Astrocyte of the spinal cord (primary cell): ENCODE measurements around the gene GTPBP3.
A peak's percentile ranks its signal among the peaks of the same experiment; 100 is the strongest.

Experiments
- DNase-seq: peaks from one replicate; pipeline ENCODE4 v3.0.0; 2011; ENCODE audit warnings: low read depth, low spot score
- H3K4me3 ChIP-seq: 2 replicates; pipeline ENCODE4 v1.5.1; 2011; ENCODE audit warnings: low read depth, mild to moderate bottlenecking, low read length, moderate library complexity
- CTCF ChIP-seq: IDR thresholded peaks from 2 replicates; pipeline ENCODE4 v1.5.1; 2012; ENCODE audit warnings: low read depth, mild to moderate bottlenecking, low read length, inconsistent platforms
- in situ Hi-C: cut with HindIII; loops from 2 replicates; pipeline ENCODE4 v1.10.0; 2017; ENCODE audit warnings: low sequenced_read_pairs

Gene GTPBP3

DNA sequence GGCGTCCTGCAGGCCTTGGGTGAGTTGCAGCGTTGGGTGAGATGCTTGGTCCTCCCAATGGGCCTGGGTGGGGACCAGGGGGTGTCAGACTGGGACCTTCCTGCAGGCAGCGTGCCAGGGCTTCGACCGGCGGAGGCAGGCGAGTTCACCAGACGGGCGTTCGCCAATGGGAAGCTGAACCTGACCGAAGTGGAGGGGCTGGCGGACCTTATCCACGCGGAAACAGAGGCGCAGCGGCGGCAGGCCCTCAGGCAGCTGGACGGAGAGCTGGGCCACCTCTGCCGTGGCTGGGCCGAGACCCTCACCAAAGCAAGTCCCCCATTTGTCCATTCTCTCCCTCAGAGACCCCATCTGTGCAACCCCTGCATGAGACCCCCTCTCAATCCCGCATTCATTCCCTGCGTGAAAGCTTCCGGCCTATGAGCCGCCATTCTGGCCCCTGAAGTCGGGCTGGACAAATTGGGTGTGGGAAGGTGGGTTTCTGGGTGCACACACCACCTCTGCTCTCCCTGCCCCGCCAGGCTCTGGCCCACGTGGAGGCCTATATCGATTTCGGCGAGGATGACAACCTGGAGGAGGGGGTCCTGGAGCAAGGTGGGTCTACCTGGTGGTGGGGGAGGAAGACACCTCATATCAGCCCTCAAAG is 1.2 kb downstream of the GTPBP3 start:
- no peak for TF ChIP-seq CTCF
- H3K4me3 ChIP-seq = peak overlapping the region; percentile 81
- in situ Hi-C loops = no loop called here
- no peak for DNase-seq

DNA sequence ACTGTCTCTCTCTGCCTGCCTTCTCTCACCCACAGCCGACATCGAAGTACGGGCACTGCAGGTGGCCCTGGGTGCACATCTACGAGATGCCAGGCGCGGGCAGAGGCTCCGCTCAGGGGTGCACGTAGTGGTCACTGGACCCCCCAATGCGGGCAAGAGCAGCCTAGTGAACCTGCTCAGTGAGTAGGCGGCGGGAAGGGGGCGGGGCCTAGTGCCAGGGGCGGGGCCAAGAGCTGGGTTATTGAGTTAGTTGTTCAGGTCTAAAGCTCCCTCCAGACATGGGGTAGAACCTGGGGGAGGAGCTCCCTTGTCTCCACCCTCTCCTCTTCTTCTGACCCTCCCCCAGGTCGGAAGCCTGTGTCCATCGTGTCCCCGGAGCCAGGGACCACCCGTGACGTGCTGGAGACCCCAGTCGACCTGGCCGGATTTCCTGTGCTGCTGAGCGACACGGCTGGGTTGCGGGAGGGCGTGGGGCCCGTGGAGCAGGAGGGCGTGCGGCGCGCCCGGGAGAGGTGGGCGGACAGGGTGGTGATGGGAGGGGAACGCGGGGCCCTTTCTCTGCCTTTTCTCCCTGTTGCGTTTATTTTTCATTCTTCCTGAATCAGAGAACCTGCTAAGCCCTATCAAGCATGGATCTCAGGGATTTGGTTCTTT is 1.9 kb downstream of the GTPBP3 start:
- in situ Hi-C loops = no loop called here
- TF ChIP-seq CTCF = no peak
- no peak overlapping the region for H3K4me3 ChIP-seq
- no peak for DNase-seq

- in situ Hi-C loops = no loop called here
- H3K4me3 ChIP-seq = no peak overlapping the region
- no peak for TF ChIP-seq CTCF
- no peak for DNase-seq
Measured at GRCh38 chr19:17340302-17340870, 3.0 kb downstream of the GTPBP3 start.

DNA sequence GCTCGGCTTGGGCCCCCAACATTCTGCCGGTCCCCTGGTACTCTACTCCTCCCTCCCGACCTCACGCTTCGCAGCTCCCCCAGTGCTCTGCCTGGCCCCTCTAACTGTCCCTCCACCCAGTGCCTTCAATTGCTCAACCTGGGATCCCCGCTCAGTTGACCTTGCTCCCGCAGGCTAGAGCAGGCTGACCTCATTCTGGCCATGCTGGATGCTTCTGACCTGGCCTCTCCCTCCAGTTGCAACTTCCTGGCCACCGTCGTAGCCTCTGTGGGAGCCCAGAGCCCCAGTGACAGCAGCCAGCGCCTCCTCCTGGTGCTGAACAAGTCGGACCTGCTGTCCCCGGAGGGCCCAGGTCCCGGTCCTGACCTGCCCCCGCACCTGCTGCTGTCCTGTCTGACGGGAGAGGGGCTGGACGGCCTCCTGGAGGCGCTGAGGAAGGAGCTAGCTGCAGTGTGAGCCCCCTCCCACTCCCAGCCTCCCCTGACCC is 3.6 kb downstream of the GTPBP3 start:
- in situ Hi-C loops = no loop called here
- no peak for TF ChIP-seq CTCF
- H3K4me3 ChIP-seq = no peak overlapping the region
- no peak for DNase-seq

DNA sequence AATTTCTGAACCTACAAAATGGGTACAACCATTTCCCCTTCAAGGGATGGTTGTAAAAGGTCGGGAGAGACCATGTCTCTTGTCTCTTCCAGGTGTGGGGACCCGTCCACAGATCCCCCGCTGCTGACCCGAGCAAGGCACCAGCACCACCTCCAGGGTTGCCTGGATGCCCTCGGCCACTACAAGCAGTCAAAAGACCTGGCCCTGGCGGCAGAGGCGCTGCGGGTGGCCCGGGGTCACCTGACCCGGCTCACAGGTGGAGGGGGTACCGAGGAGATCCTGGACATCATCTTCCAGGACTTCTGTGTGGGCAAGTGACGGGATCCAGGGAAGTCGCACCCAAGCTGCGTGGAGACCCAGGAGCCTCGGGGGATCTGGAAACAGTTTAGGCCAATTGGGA is 4.0 kb downstream of the GTPBP3 start:
- no peak for TF ChIP-seq CTCF
- no peak overlapping the region for H3K4me3 ChIP-seq
- in situ Hi-C loops = no loop called here
- no peak for DNase-seq

GRCh38 chr19:17341845-17342244 is 4.5 kb downstream of the GTPBP3 start:
- no peak overlapping the region for H3K4me3 ChIP-seq
- no peak for DNase-seq
- in situ Hi-C loops = no loop called here
- no peak for TF ChIP-seq CTCF
